ENCODE data around the gene C1GALT1.

C1GALT1 gene

DNA sequence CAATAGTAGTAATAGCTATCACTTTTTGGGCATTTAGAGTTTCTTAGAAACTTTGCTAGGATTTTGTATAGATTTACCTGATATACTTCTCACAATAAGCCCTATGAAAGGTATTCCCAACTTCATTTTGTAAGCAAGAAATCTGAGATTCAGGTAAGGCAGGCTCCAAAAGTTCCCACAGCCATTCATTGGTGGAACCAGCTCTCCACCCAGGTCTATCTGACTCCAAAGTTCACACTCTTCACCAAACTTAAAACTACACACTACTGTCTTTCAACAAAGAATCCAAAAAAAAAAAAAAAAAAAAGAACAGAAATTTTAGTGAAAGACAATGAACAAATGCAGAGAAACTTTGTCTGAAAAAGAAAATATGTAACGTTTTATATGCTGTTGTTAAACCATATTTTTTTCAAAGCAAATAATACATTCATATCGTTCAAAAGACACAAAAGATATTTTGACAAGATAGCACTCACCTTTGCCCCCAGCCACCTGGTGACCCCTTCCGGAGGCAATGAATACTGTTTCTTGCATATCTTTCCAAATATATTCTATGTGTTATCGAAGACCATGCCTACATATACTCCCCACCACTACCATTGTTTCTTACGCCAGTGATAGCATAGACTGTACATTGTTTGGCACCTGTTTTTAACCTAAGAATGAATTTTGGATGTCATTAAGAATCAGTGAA lies 108.2 kb downstream of the C1GALT1 start:
- no peak for DNase-seq

- no peak for DNase-seq
Observed at GRCh38 chr7:7292085-7292484, 109.7 kb downstream of the C1GALT1 start.

DNA sequence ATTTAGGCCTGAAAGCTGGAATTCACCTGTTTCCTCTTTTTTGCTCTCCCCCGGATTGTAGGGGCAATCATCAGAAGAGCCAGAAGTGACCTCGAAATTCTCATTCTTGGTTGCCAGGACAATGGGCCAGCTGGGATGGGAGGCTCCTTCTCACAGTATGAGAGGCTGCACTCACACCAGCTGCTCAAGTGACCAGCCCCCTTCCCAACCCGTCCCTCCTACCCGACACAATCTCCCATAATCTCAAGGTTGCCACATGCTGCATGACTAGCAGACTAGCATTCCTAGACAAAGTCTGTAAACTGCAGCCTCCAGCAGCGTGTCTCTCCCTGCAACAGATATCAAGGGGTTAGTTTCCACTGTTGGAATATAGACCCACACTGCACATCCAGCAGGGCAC lies 110.3 kb downstream of the C1GALT1 start:
- no peak for DNase-seq

DNA sequence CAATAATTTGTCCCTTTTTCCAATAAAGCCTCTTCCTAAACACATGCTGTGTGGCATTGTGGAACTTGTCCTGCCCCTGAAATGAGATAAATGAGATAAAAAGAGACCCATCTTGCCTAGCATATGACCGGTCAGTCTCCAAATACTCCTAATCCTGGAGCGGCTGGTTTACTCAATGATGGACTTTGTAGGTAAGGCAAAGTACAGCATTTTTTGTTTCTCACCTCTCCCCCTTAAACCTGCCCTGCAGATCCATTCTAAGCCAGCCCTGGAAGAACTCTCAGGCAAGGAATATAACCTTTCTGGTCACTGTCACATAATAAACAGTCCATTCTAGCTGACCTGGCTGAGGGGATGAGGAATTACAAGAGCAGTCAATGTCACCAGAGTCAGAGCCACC lies 110.7 kb downstream of the C1GALT1 start:
- no peak for DNase-seq

DNA sequence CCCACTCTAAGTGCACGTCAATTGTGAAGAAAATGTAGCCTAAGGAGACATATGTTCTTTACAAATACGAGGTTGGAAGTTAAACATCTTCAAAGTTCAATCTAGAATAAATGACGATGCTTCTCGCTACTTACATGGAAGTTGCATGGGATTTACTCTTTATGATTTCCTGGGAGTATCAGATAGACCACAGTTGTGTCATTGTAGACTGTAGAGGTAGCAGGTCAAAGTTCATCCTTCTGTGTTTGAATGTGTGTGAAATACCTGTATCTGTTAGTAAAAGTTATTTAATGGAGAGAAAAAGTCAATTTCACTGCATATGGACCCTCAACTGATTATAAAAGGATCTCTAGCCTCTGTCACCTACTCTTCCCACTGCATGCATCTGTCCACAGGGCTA lies 112.6 kb downstream of the C1GALT1 start:
- DNase-seq: no peak

All from fibroblast of skin of right quadriceps (primary cell).